Stromal cell of bone marrow (primary cell): ENCODE results near the gene SBK3.
"Not testable (repeated sequence)": the region's sequence is repeated elsewhere in the genome, so short reads cannot be mapped to it uniquely, and the experiment has no call there.

Source experiments
- DNase-seq: peaks from one replicate; pipeline ENCODE4 v3.0.0-alpha.2; 2012; ENCODE audit warnings: low read depth

The SBK3 gene

GRCh38 chr19:55576746-55577145, 31.4 kb upstream of the SBK3 start:
- DNase-seq, result no peak

- DNase-seq, result not testable (repeated sequence)
These were observed 28.6 kb upstream of the SBK3 start for GRCh38 chr19:55573929-55574328.

- DNase-seq, result not testable (repeated sequence)
These were observed 24.1 kb upstream of the SBK3 start for GRCh38 chr19:55569477-55569876.

GRCh38 chr19:55567708-55568328, 22.5 kb upstream of the SBK3 start:
- DNase-seq, result no peak

GRCh38 chr19:55566823-55567222, 21.5 kb upstream of the SBK3 start:
- DNase-seq, result no peak

GRCh38 chr19:55563261-55563690, 17.9 kb upstream of the SBK3 start:
- no peak for DNase-seq

- no peak for DNase-seq
These were observed 14.3 kb upstream of the SBK3 start for GRCh38 chr19:55559684-55560083.

- DNase-seq, result no peak
These were observed 9.4 kb upstream of the SBK3 start for GRCh38 chr19:55554741-55555152.

- DNase-seq, result no peak
These were observed 9.0 kb upstream of the SBK3 start for GRCh38 chr19:55554302-55554701.

- DNase-seq, result no peak
These were observed 8.2 kb upstream of the SBK3 start for GRCh38 chr19:55553217-55554182.

- no peak for DNase-seq
These were observed 7.3 kb upstream of the SBK3 start for GRCh38 chr19:55552620-55553019.

GRCh38 chr19:55552206-55552605, 6.9 kb upstream of the SBK3 start:
- no peak for DNase-seq

GRCh38 chr19:55550321-55550650, 4.9 kb upstream of the SBK3 start:
- no peak for DNase-seq

GRCh38 chr19:55549500-55550320, 4.4 kb upstream of the SBK3 start:
- peak; percentile 80 for DNase-seq

- DNase-seq, result peak; percentile 71
These were observed 1.7 kb upstream of the SBK3 start for GRCh38 chr19:55546822-55547614.

- no peak for DNase-seq
These were observed 668 bp upstream of the SBK3 start for GRCh38 chr19:55546011-55546410.

- DNase-seq, result no peak
These were observed 435 bp downstream of the SBK3 start for GRCh38 chr19:55544776-55545439.

GRCh38 chr19:55544014-55544413, 1.3 kb downstream of the SBK3 start:
- DNase-seq, result no peak

GRCh38 chr19:55543567-55543966, 1.8 kb downstream of the SBK3 start:
- DNase-seq, result no peak

- DNase-seq, result no peak
These were observed 3.0 kb downstream of the SBK3 start for GRCh38 chr19:55542292-55542855.

GRCh38 chr19:55541091-55541490, 4.3 kb downstream of the SBK3 start:
- no peak for DNase-seq
